ENCODE measurements around the gene RAD51AP1. TPM values are rescaled to one million over a fixed set of nuclear protein-coding genes. Genes with fewer than 3 reads are reported as not detected.
A peak's percentile ranks its signal among the peaks of the same experiment; 100 is the strongest.

Gene RAD51AP1
- total RNA-seq, 1 donor from 2014 or later: 2.3 TPM

DNA sequence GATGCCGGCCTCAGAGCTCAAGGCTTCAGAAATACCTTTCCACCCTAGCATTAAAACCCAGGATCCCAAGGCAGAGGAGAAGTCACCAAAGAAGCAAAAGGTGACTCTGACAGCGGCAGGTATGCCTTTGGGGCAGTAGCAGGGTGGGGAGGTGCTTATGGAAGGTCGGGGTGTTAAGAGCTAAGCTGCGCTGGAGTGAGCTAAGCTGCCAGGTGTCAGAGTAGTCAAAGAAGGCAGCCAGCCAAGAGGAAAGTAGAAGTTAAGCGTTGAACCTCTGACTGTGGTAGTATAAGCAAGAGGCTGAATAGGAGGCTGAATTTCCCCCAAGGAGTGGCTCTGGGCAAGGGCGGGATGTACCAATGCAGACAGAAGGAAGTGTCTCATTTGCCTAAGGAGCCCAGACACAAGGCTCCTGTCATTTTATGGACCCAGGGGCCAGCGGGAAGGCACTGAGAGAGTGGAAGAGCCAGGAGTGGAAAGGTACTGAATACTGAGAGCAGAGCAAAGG lies 52.5 kb downstream of the RAD51AP1 start:
- DNase-seq (ENCODE audit: low spot score): no peak

DNA sequence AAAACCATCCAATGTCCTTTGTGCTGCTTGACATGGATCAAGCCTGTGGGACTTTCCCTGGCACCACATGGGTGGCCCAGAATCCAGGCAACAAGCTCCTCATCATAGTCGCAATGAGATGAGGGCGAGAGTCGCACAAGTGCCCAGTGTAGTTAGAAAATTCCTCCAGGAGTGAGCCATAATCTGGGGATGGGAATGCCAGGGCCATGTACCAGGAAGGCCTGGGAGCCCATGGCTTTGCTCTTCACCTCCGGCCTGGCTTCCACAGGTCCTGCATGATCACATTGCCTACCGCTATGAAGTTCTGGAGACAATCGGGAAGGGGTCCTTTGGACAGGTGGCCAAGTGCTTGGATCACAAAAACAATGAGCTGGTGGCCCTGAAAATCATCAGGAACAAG lies 57.2 kb downstream of the RAD51AP1 start:
- DNase-seq (ENCODE audit: low spot score): no peak

DNA sequence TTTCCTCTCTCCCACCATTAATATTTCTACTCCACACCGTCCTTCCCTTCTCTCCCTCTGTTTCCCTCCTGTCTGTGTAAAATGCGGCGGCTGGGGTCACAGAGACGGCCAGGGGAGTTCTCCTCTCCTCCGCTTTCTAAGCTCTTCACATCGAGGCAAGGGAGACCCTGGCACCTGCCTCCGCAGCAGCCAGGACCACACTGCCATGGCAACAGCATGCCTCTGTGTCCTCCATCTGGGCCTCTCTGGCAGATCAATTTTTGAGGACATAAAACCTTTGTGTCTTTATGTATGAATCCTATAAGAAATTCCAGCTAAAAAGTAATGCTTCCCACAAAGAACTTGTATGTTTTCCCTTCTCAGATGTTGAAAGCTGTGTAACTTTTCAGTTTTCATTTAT lies 64.7 kb downstream of the RAD51AP1 start:
- no peak for DNase-seq (ENCODE audit: low spot score)

DNA sequence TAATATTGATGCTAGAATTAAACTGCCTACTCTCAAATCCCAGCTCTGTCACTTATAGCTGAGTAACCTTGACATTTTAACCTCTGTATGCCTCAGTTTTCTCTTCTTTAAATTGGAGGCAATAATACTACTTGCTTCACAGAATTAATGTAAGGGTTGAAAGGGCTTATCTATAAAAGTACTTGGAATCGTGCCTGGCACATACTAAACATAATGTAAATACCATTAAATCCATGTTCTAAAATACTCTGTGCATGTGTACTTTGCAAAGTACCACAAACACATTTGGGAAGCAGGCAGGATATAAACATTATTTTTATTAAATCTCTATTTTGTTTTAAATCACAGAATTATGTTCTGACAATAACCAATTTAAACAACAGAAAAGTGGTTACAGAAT lies 65.3 kb downstream of the RAD51AP1 start:
- no peak for DNase-seq (ENCODE audit: low spot score)

DNA sequence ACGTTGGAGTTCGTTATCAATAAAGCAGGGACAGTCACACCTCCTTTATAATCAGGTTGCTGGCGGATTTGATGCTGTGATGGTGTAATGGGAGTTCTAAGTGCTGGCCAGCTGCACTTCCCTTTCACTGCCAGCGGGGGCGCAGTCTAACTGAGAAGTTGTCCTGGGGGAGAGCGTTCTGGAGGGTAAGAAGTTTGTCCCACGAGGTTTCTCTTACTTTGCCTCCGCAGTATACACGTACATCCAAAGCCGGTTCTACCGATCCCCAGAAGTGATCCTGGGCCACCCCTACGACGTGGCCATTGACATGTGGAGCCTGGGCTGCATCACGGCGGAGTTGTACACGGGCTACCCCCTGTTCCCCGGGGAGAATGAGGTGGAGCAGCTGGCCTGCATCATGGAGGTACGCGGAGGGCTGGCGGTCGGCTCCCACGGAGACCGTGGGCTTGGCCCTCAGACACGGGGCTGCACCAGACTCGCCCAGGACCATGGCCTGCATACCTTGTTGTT lies 66.0 kb downstream of the RAD51AP1 start:
- DNase-seq (ENCODE audit: low spot score): peak; percentile 85

DNA sequence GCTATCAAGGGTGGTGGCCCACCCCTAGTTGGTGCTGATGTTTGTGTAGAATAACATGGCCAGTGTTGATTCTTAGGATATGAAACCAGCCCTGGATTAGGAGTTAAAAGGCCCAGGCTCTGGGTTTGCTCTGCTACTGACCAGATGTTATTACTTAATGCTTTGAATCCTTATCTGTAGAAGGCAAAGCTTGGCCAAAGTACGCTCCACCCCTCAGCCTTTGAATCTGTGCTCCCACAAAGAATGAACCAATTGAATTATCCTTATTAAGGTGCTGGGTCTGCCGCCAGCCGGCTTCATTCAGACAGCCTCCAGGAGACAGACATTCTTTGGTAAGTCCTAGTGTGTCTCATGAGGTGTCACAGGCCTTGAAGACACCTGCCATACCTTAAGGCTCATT lies 68.4 kb downstream of the RAD51AP1 start:
- DNase-seq (ENCODE audit: low spot score): no peak

DNA sequence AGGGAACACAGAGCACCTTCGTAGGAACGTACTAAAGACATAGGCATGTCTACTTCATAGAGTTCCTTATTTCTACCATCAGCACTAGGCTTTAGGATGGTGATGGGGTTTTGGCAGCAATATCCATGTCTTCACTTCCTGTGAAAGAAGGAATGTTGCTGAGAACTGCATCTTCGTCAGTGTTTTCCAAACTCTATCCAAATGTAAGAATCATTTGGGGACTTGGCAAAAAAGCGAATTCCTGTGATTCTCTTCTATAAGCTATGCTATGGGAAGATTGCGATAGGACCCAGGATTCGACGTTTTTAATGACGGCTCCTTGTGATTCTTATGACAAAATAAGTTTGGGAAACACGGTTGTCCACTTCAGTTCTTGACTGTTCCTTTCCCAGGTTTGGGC lies 70.4 kb downstream of the RAD51AP1 start:
- no peak for DNase-seq (ENCODE audit: low spot score)

Other genes with a start within 250 kb of the RAD51AP1 start
- gene TIGAR, start 217.7 kb upstream of the RAD51AP1 start, total RNA-seq: 14.3 TPM
- gene FGF23, start 159.2 kb upstream of the RAD51AP1 start, total RNA-seq: not detected
- gene FGF6, start 93.1 kb upstream of the RAD51AP1 start, total RNA-seq: not detected
- 38.5 TPM for gene DYRK4, start 23.3 kb downstream of the RAD51AP1 start, total RNA-seq
- 4.2 TPM for gene AKAP3, start 110.2 kb downstream of the RAD51AP1 start, total RNA-seq
- gene NDUFA9, start 110.2 kb downstream of the RAD51AP1 start, total RNA-seq: 85.9 TPM
- gene GALNT8, start 181.5 kb downstream of the RAD51AP1 start, total RNA-seq: 0.70 TPM